IPS DF 4.7 (cell line): ENCODE results near the gene ZKSCAN2.

Source experiments
- DNase-seq: peaks from one replicate; pipeline ENCODE4 v3.0.0-alpha.2; 2013; ENCODE audit warnings: low spot score; ENCODE audit errors: extremely low read depth

ZKSCAN2 gene

GRCh38 chr16:25224731-25225319 lies 32.8 kb downstream of the ZKSCAN2 start:
- no peak for DNase-seq

- DNase-seq: no peak
Measured at GRCh38 chr16:25223964-25224363, 33.7 kb downstream of the ZKSCAN2 start.

DNA sequence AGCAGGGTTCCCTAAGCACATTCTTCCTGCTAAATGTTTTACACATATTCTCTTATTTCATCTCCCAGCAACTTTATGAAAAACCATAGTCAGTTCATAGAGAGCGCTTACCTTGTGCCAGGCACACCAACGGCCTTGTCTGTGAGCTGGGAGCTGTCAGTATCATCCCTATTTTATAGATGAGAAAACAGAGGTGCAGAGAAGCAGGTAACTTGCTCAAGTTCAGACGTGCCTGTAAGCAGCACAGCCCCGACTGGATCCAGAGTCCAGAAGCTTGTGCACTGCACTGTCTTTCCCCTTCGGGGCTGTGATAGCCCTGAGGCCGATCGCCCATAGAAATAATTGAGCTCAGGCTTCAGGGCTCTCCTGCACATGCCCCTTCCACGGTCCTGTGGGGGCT lies 34.7 kb downstream of the ZKSCAN2 start:
- DNase-seq: no peak

DNA sequence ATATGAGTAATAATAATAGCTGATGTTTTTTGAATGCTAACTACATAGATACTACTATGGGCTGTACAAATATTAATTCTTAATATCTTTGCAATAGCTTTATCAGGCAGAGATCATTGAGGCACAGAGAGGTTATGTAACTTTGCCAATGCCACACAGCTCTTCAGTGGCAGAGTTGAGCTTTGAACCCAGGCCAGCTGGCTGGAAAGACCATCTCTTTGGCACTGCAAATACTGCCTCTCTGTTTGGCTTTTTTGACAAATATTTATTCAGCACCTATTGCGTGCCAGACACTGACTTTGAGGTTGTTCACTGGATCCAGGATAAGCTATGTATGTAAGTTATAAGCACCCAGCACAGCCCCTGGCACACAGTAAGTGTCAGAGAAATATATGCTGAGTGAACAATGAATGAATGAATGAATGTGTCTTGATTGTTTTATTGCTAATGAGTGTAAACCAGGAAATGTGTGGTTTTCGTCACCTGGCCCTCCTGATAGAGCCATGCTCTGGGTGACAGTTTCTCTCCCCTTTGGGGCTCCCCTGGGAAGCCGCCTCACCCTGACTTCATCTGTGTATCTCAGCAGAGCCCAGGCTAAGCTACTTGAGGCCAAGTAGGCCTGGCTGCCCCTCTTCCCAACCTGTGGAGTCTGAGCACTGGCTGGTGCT lies 38.4 kb downstream of the ZKSCAN2 start:
- no peak for DNase-seq

DNA sequence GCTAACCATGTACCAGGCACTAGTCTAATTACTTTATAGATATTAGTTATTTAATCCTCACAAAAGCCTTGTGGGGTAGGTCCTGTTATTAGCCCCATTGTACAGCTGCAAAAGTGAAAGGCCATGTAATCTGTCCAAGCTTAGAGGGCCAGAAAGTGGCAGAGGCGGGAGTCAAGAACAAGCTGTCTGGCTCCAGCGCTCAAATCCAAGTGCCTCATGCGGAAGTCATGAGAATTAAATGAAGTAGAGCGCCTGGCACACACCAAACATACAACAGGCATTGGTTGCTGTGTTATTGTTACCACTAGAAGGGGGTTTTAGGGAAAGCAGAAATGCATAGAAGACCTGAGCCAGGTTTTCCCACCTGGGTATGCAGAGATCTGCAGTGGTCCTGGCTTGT lies 39.7 kb downstream of the ZKSCAN2 start:
- DNase-seq: no peak

DNA sequence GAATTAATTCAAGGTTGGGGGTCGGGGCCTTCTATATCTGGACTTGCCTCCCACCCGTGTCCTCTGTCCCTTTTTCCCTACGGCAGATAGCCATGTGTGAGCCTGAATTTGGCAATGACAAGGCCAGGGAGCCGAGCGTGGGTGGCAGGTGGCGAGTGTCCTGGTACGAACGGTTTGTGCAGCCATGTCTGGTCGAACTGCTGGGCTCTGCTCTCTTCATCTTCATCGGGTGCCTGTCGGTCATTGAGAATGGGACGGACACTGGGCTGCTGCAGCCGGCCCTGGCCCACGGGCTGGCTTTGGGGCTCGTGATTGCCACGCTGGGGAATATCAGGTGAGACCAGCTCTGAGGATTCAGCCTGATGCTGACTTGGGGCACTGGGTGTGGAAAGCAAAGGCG lies 40.5 kb downstream of the ZKSCAN2 start:
- DNase-seq: no peak

DNA sequence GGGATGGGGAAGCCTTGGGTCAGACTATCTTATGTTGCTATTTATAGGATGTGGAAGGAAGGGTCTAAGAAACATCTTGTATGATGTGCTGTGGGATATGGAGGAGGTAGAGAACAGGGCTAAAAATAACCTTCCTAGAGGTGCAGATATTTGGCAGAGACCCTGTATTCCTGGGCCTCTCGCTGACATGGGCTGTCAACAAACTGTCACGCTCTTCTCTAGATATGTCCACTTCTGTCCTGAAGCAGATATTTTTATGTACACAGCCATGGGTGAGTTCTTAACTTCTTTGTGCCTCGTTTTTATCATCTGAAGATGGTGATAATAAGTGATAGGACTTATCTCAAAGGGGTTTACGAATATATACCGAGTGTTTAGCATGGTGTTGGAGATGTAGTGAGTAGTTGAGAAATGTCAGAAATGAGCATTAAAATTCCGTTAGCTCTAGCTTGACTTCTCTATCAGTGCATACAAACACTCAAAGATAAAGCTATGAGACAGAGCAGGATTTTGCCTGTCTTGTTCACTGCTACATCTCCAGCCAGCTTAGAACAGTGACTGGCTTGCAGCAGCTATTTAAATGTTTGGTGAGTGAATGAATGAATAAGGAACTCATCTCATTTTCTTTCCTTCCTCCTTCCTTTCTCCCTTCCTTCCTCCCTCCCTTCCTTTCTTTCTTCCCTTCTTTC lies 43.8 kb downstream of the ZKSCAN2 start:
- DNase-seq: no peak

DNA sequence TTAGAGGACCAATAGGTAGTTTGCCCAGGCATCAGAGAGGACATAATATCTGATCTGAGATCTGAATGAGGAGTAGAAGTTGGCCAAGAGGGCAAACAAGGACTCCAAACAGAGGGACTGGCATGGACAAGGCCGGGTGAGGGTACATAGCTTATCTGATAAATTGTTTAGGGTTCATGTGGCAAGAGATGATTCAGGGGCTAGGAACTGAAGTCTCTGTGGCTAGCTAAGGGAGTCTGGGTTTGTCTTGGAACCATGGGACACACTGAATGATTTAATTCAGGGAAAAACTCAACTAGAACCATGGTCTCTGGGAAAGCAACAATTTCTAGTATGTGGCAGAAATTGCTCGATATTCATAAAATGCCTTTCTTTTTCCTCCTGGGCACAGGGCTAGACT lies 45.0 kb downstream of the ZKSCAN2 start:
- DNase-seq: no peak

DNA sequence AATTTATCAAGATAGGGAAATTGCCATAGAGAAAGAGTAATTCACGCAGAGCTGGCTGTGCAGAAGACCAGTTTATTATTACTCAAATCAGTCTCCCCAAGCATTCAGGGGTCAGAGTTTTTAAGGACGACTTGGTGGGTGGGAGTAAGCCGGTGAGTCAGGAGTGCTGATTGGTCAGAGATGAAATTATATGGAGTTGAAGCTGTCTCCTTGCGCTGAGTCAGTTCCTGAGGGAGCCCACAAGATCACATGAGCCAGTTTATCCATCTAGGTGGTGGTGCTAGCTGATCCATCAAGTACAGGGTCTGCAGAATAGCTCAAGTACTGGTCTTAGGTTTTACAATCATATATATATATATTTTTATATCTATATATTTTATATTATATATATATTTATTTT lies 46.9 kb downstream of the ZKSCAN2 start:
- no peak for DNase-seq

DNA sequence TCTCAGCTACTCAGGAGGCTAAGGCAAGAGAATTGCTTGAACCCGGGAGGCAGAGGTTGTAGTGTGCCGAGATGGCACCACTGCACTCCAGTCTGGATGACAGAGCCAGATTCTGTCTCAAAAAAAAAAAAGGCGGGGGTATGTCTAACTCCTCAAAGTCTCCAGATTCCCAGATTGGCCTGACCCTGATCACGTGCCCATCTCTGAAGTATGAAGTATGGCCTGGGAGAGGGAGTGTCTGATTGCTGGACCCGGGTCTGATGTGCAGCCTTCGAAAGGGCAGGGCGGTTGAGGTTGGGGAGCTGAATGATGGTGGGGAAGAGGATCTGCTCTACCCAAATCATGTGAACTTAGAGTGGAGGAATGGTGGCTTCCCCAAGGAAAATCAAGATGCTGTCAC lies 58.2 kb downstream of the ZKSCAN2 start:
- no peak for DNase-seq

DNA sequence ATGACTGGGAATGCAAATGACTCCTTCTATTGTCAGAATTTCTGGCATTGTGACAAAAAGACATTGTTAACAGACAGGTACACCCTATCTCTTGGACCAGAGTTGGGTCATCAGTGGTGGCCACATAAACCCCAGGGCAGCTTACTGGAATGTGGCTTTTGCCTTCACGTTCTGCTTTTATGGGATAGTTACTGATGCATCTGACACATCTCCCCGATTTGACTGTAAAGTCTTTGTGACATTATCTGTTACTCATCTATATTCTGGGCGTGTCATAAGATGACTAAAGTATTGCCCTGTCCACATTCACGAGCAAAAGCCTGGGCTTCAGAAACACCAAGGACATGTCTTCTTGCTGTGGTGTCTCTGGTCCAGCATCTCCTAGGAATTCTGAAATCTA lies 59.6 kb downstream of the ZKSCAN2 start:
- no peak for DNase-seq

- DNase-seq: no peak
Measured at GRCh38 chr16:25194273-25194878, 63.3 kb downstream of the ZKSCAN2 start.

DNA sequence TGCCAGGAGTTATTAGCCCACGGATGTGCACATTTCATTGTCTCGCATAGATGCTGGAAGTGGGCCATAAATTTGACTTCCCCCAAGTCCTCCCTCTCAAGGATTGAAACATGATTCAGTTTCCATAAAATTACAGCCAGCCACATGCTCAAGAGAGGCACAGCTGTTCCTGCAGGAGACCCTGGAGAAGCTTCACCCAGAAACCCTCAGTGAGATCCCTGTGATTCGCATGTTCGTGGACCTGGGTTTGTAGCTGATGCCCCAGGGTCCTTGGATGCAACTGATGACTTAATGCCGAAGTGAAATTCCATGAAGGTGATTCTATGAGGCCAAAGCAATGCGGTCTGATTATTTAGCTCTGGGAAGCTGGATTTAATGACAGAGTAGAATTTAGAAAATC lies 65.5 kb downstream of the ZKSCAN2 start:
- no peak for DNase-seq

DNA sequence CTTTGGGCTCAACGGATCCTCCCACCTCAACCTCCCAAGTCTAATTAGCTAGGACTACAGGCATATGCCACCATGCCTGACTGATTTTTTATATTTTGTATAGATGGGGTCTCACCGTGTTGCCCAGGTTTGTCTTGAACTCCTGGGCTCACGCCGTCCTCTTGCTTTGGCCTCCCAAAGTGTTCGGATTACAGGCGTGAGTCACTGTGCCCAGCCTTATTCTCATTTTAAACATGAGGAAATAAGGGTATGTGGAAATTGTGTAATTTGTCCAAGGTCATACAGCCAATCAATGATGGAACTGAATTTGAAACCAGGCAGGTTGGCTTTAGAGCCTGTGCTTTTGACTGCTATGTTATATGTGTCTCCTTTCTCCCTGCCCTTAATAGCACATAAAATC lies 68.3 kb downstream of the ZKSCAN2 start:
- no peak for DNase-seq

DNA sequence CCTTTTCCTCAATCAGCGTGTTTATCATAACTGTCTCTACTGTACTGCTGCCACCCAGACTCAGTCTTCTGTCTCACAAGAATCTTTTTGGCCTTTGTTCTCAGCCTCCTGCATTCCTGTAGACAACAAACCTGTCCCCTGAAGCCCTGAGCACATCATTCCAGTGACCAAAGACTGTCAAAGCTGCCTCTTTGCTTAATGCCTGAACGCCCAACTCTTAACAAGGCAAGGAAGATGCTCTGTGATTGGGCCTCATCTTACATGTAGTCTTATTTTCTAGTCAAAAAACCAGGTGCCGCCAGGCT lies 70.2 kb downstream of the ZKSCAN2 start:
- no peak for DNase-seq
